GM20000 (cell line): ENCODE results near the gene LRMDA.

Experiments used
- DNase-seq: peaks from one replicate; pipeline ENCODE4 v3.0.0; 2012; ENCODE audit warnings: low spot score
- CTCF ChIP-seq: IDR thresholded peaks from 2 replicates; pipeline ENCODE4 v1.5.1; 2012; ENCODE audit warnings: mild to moderate bottlenecking, control low read depth; ENCODE audit errors: extremely low read depth, missing control alignments

The LRMDA gene

DNA sequence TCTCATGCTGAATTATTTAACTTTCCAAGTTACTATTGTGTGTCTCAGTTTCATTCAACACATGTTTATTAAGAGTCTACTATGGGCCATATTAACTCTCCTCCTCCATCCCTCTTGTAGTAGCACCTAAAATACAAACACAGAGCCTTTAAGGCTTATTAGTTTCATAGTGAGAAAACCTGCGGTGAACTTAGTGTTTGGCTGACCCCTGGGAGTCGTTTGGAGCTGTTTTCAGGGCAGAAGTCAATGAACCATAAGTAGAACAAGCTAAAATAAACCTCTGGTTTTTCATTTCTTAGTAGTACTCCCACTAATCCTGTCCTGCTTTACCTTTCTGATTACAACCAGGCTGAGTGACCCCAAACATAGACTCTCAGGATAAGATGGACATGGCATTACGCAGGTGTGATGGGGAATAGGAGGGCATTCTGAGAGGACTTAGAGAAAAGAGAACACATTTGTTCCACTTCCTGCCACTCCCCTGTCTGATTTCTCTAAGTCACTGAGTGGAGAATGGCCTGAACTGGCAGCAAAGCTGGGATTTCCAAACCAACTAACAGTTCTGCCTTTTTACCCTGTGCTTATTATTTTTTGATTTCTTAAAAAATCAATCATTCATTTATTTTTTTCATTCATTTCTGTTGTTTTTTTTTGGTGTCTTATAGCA, 74.5 kb downstream of the LRMDA start:
- DNase-seq, result no peak
- TF ChIP-seq CTCF, result no peak

- no peak for DNase-seq
- TF ChIP-seq CTCF, result no peak
Measured at GRCh38 chr10:75506930-75507329, 75.5 kb downstream of the LRMDA start.

GRCh38 chr10:75507469-75507868, 76.0 kb downstream of the LRMDA start:
- DNase-seq, result no peak
- no peak for TF ChIP-seq CTCF

DNA sequence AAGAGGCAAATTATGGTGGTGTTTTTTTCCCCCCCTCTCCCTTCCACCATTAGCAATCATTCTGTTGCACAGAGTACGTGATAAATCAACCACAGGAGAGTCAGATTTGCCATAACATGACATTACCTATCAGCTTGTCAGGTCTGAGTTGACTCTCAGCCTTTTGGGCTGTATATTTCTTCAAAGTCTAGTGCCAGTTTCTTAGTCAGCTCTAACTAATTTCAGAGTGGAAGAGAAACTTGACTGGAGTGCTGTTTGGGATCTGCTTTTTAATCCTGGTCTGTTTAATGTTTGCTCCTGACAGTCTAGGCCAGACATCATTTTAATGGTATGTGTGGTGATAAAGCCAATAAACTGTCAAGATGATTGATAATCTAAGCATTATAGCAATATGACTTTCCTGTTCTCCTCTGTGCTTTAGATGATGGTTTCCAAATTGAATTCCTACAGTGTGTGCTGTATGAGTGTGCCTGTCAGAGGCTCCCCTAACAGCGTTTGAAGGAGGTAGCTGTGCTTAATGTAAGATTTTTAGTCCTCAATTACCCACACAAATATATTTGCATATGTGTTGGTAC, 76.9 kb downstream of the LRMDA start:
- no peak for TF ChIP-seq CTCF
- DNase-seq, result no peak

GRCh38 chr10:75508814-75509306, 77.4 kb downstream of the LRMDA start:
- TF ChIP-seq CTCF, result no peak
- DNase-seq, result no peak

- no peak for TF ChIP-seq CTCF
- DNase-seq, result no peak
Measured at GRCh38 chr10:75509706-75510105, 78.3 kb downstream of the LRMDA start.

DNA sequence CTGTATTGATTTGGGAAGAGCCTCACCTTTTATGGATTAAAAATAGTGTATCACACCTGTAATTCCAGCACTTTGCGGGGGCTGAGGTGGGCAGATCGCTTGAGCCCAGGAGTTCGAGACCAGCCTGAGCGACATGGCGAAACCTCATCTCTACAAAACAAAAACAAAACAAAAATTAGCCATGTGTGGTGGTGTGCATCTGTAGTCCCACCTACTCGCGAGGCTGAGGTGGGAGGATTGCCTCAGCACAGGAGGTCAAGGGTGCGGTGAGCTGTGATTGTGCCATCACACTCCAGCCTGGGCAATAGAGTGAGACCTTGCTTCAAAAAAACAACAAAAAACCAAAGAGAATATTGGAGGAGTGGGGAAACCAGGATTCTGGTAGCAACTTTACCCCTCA, 79.6 kb downstream of the LRMDA start:
- TF ChIP-seq CTCF, result no peak
- no peak for DNase-seq
